HepG2 (cell line): ENCODE data around the gene IL1RAPL1. TPM values are rescaled to one million over a fixed set of nuclear protein-coding genes. Genes with fewer than 3 reads are reported as not detected.

Source experiments
- ATAC-seq: fragments of 200-7000 bp; cut with Tn5 transposase; 3 replicates; pipeline ENCODE4 v1.9.1; 2020; ENCODE audit warnings: mild to moderate bottlenecking, moderate library complexity
- BruUV-seq: library from RNA; stranded (reverse); fragments of 400-500 nt; replicated peaks from 2 replicates; lab custom pipeline; 2021; lab: Mats Ljungman, UMichigan
- CTCF ChIA-PET: fragments of 300-600 bp; formaldehyde crosslinking; extraction: SDS; loops from one replicate; lab custom pipeline; 2021; ENCODE audit warnings: low total read pairs, inconsistent platforms, low intra/inter-chr PET ratio; lab: Yijun Ruan, JAX
- POLR2A ChIA-PET: fragments of 350-600 bp; sonication (Branson Sonifier 250); formaldehyde crosslinking; loops from one replicate; lab custom pipeline; 2020; ENCODE audit warnings: antibody characterized with exemption, inconsistent platforms; lab: Yijun Ruan, JAX
- DNase-seq: peaks from one replicate; pipeline ENCODE4 v3.0.0-alpha.2; 2015; ENCODE audit warnings: low spot score
- FAIRE-seq: peaks from 3 replicates; lab custom pipeline; 2011; peaks lifted over from hg19 to GRCh38; lab: Jason Lieb, UNC
- H2AFZ ChIP-seq: one replicate; pipeline ENCODE4 v1.6.1; 2011; ENCODE audit warnings: low read length, inconsistent platforms
- H3K27ac ChIP-seq: fragments of 300-600 bp; 3 replicates; pipeline ENCODE4 v1.8.0; 2011; ENCODE audit warnings: mixed run types, mild to moderate bottlenecking, mixed read lengths, low read length, inconsistent platforms; ENCODE audit not compliant: insufficient read depth; ENCODE audit errors: extremely low read length
- H3K27me3 ChIP-seq, 2 experiments: fragments of 200-600 bp in 1 of 2; 2 replicates in 1 of 2; 3 replicates in 1 of 2; pipeline versions ENCODE4 v1.6.0 to v1.8.0; 2011; ENCODE audit warnings: low read length in 2 of 2, mild to moderate bottlenecking in 2 of 2, moderate library complexity in 2 of 2, inconsistent platforms in 1 of 2; ENCODE audit not compliant: insufficient read depth in 2 of 2, control insufficient read depth in 1 of 2
- H3K36me3 ChIP-seq, 2 experiments: fragments of 200-600 bp in 1 of 2; replicated peaks in 1 of 2; 2 replicates in 1 of 2; 3 replicates in 1 of 2; pipeline versions ENCODE4 v1.5.1 to v1.8.0; 2011; ENCODE audit warnings: low read length in 2 of 2, inconsistent platforms in 1 of 2; ENCODE audit not compliant: insufficient read depth in 2 of 2, control insufficient read depth in 1 of 2
- H3K4me1 ChIP-seq: 2 replicates; pipeline ENCODE4 v1.5.1; 2012; ENCODE audit warnings: low read length, inconsistent platforms; ENCODE audit not compliant: insufficient read depth
- H3K4me2 ChIP-seq: 2 replicates; pipeline ENCODE4 v1.6.0; 2011; ENCODE audit warnings: low read depth, low read length, inconsistent platforms
- H3K4me3 ChIP-seq, 3 experiments: fragments of 200-600 bp in 1 of 3; sonication (generic), shearing (Covaris generic) in 1 of 3; replicated peaks in 1 of 3; 2 replicates each; pipeline ENCODE4 v1.5.1; 2011 to 2016; ENCODE audit warnings: low read length in 3 of 3, inconsistent platforms in 2 of 3, low read depth in 2 of 3, mild to moderate bottlenecking in 2 of 3, control low read depth in 1 of 3, mixed read lengths in 1 of 3; ENCODE audit not compliant: insufficient read depth in 1 of 3
- H3K79me2 ChIP-seq: one replicate; pipeline ENCODE4 v1.6.1; 2011; ENCODE audit warnings: low read length, inconsistent platforms; ENCODE audit not compliant: insufficient read depth
- H3K9ac ChIP-seq: 2 replicates; pipeline ENCODE4 v1.6.0; 2011; ENCODE audit warnings: mild to moderate bottlenecking, low read depth, low read length, inconsistent platforms; ENCODE audit not compliant: insufficient read depth
- H3K9me3 ChIP-seq: 2 replicates; pipeline ENCODE4 v1.5.1; 2012; ENCODE audit warnings: mild to moderate bottlenecking, low read length
- H4K20me1 ChIP-seq: 2 replicates; pipeline ENCODE4 v1.6.0; 2011; ENCODE audit warnings: inconsistent platforms, mild to moderate bottlenecking, low read length, moderate library complexity; ENCODE audit not compliant: insufficient read depth
- ARNT2 ChIP-seq: sonication (generic); formaldehyde crosslinking; IDR thresholded peaks from 2 replicates; pipeline ENCODE4 v1.8.0; 2022; ENCODE audit warnings: mild to moderate bottlenecking, low read depth, missing genetic modification reagents, moderate library complexity
- BCLAF1 ChIP-seq: fragments of 450-650 bp; IDR thresholded peaks from 2 replicates; pipeline ENCODE4 v1.6.1; 2017; ENCODE audit warnings: mild to moderate bottlenecking
- FOXM1 ChIP-seq: sonication (generic); formaldehyde crosslinking; IDR thresholded peaks from 2 replicates; pipeline ENCODE4 v1.5.0; 2020; ENCODE audit warnings: missing genetic modification reagents
- FOXO1 ChIP-seq: sonication (generic); formaldehyde crosslinking; IDR thresholded peaks from 2 replicates; pipeline ENCODE4 v1.4.0; 2020; ENCODE audit warnings: missing genetic modification reagents
- KLF9 ChIP-seq: IDR thresholded peaks from 2 replicates; pipeline ENCODE4 v1.6.1; 2016; ENCODE audit warnings: low read depth
- MAFG ChIP-seq: sonication (generic); formaldehyde crosslinking; IDR thresholded peaks from 2 replicates; pipeline ENCODE4 v1.5.1; 2020; ENCODE audit warnings: mild to moderate bottlenecking, missing genetic modification reagents
- MLLT10 ChIP-seq: sonication (generic); formaldehyde crosslinking; IDR thresholded peaks from 2 replicates; pipeline ENCODE4 v1.4.0; 2020; ENCODE audit warnings: missing genetic modification reagents
- NR3C1 ChIP-seq: sonication (generic); formaldehyde crosslinking; IDR thresholded peaks from 2 replicates; pipeline ENCODE4 v1.4.0; 2020; ENCODE audit warnings: missing genetic modification reagents
- SAP130 ChIP-seq: IDR thresholded peaks from 2 replicates; pipeline ENCODE4 v1.6.1; 2016; ENCODE audit warnings: low read depth
- SOX13 ChIP-seq, 3 experiments: fragments of 450-650 bp in 1 of 3; sonication (generic) in 1 of 3; formaldehyde crosslinking in 1 of 3; IDR thresholded peaks in 2 of 3; conservative IDR thresholded peaks in 1 of 3; 2 replicates each; pipeline versions ENCODE4 v1.5.0 to v1.6.1; 2016 to 2020; ENCODE audit warnings: antibody characterized with exemption in 1 of 3, mild to moderate bottlenecking in 1 of 3, missing compliant biosample characterization in 1 of 3, missing genetic modification reagents in 1 of 3, moderate library complexity in 1 of 3
- TAF1 ChIP-seq: sonication (generic); formaldehyde crosslinking; IDR thresholded peaks from 2 replicates; pipeline ENCODE4 v1.4.0; 2020; ENCODE audit warnings: missing genetic modification reagents
- TARDBP ChIP-seq: sonication (generic); formaldehyde crosslinking; IDR thresholded peaks from 2 replicates; pipeline ENCODE4 v1.8.0; 2022; ENCODE audit warnings: mild to moderate bottlenecking, missing genetic modification reagents
- TBL1XR1 ChIP-seq: fragments of 150-350 bp; IDR thresholded peaks from 2 replicates; pipeline ENCODE4 v1.6.1; 2014; ENCODE audit warnings: borderline replicate concordance, low read length; ENCODE audit not compliant: partially characterized antibody
- TCF7L2 ChIP-seq: IDR thresholded peaks from 2 replicates; pipeline ENCODE4 v1.6.1; 2011; ENCODE audit warnings: mild to moderate bottlenecking, low read depth, low read length, moderate library complexity
- TMF1 ChIP-seq: sonication (generic); formaldehyde crosslinking; IDR thresholded peaks from 2 replicates; pipeline ENCODE4 v1.8.1; 2022; ENCODE audit warnings: low read depth, missing genetic modification reagents
- TRIM24 ChIP-seq: sonication (generic); formaldehyde crosslinking; IDR thresholded peaks from 2 replicates; pipeline ENCODE4 v1.8.0; 2022; ENCODE audit warnings: mild to moderate bottlenecking, missing genetic modification reagents
- ZNF136 ChIP-seq: sonication (generic); formaldehyde crosslinking; IDR thresholded peaks from 2 replicates; pipeline ENCODE4 v1.8.1; 2022; ENCODE audit warnings: low read depth, mild to moderate bottlenecking, moderate library complexity, missing genetic modification reagents
- ZNF275 ChIP-seq: sonication (generic); formaldehyde crosslinking; IDR thresholded peaks from 2 replicates; pipeline ENCODE4 v1.8.0; 2022; ENCODE audit warnings: missing genetic modification reagents, mild to moderate bottlenecking, inconsistent platforms, borderline replicate concordance
- ZNF280B ChIP-seq: sonication (generic); formaldehyde crosslinking; IDR thresholded peaks from 2 replicates; pipeline ENCODE4 v1.5.0; 2020; ENCODE audit warnings: missing genetic modification reagents, mild to moderate bottlenecking, borderline replicate concordance
- ZNF451 ChIP-seq: sonication (generic); formaldehyde crosslinking; IDR thresholded peaks from 2 replicates; pipeline ENCODE4 v1.5.0; 2020; ENCODE audit warnings: mild to moderate bottlenecking, missing genetic modification reagents
- ZNF740 ChIP-seq: sonication (generic); formaldehyde crosslinking; IDR thresholded peaks from 2 replicates; pipeline ENCODE4 v1.4.0; 2020; ENCODE audit warnings: missing genetic modification reagents
- WGBS: methylation state at CpG from one replicate; pipeline ENCODE4 v1.1.6; 2017; ENCODE audit warnings: low lambda C conversion rate; 5-methylcytosine and 5-hydroxymethylcytosine counted together
- in situ Hi-C: cut with HindIII; loops from 2 replicates; pipeline ENCODE4 v1.10.0; 2017; ENCODE audit warnings: low pct_unique_long_range_greater_than_20kb; ENCODE audit not compliant: extremely low pct_ligation_motif_present
- intact Hi-C: fragments of 100-400 bp; cut with micrococcal nuclease; formaldehyde crosslinking; loops from one replicate; pipeline ENCODE4 v1.10.0; 2022; ENCODE audit not compliant: unreplicated experiment
- polyA plus RNA-seq, 8 experiments: library from polyadenylated mRNA; depleted of rRNA in 3 of 8; stranded (reverse) in 7 of 8; unstranded in 1 of 8; fragments of >200 nt; fragmentation: Illumina TruSeq in 4 of 8; extraction: Trizol in 4 of 8; gene quantifications; 2 replicates each; pipeline versions ENCODE4 v1.2.1 to v1.2.3, GENCODE V29; 2011 to 2016; ENCODE audit warnings: low read depth in 4 of 8, missing spikeins in 1 of 8, mixed read lengths in 1 of 8; ENCODE audit not compliant: insufficient read depth in 1 of 8
- total RNA-seq, 5 experiments: library from RNA; depleted of rRNA; stranded (reverse); fragments of >200 nt; fragmentation: Illumina TruSeq; extraction: Trizol; gene quantifications; 2 replicates each; pipeline ENCODE4 v1.2.3, GENCODE V29; 2016; ENCODE audit warnings: low read depth in 1 of 5

Gene IL1RAPL1
- total and polyA plus RNA-seq, 2 of the 13 experiments (the other 11 are each of a cell fraction or from before 2014, with no cell fraction given), result 0.04 TPM; not detected in 1

GRCh38 chrX:28665778-28666177 lies 78.5 kb downstream of the IL1RAPL1 start (continued):
- TF ChIP-seq ZNF136 (CRISPR knock-in tag) (no peak), FOXO1 (CRISPR knock-in tag) (no peak), TCF7L2 (no peak), ZNF275 (no peak), MLLT10 (CRISPR knock-in tag) (no peak), TRIM24 (CRISPR knock-in tag) (no peak), MAFG (no peak)

- H3K9me3 ChIP-seq, result no peaks in the 10 kb centered on the region
- no peaks in the 10 kb centered on the region for H3K36me3 ChIP-seq
- WGBS, result no CpG with 5 or more reads among the region's 13 CpGs
- H3K4me1 ChIP-seq, result no peaks in the 10 kb centered on the region
- DNase-seq, result no peak
- ATAC-seq, result no peak
- POLR2A ChIA-PET, result no interaction called here
- H3K4me3 ChIP-seq, result no peak overlapping the region
- no TSS peak for BruUV-seq
- CTCF ChIA-PET, result no interaction called here
- H3K27ac ChIP-seq, result no peak overlapping the region
- H2AFZ ChIP-seq, result no peak overlapping the region
- H3K27me3 ChIP-seq, result no peaks in the 10 kb centered on the region
- no peaks in the 10 kb centered on the region for H3K79me2 ChIP-seq
- H3K4me2 ChIP-seq, result no peak overlapping the region
- no peak overlapping the region for H3K9ac ChIP-seq
- H4K20me1 ChIP-seq, result no peaks in the 10 kb centered on the region
- no peak for FAIRE-seq
- intact Hi-C loops, result no loop called here
- in situ Hi-C loops, result no loop called here
- TF ChIP-seq NR3C1 (CRISPR knock-in tag), result no peak
- TF ChIP-seq TBL1XR1, result no peak
- TF ChIP-seq ZNF280B (CRISPR knock-in tag), result no peak
- TF ChIP-seq FOXM1 (CRISPR knock-in tag), result no peak
- no peak for TF ChIP-seq ARNT2
- no peak for TF ChIP-seq TMF1 (CRISPR knock-in tag)
- TF ChIP-seq TARDBP (CRISPR knock-in tag), result no peak
- TF ChIP-seq ZNF740 (CRISPR knock-in tag), result no peak
- TF ChIP-seq ZNF451 (CRISPR knock-in tag), result no peak
- no peak for TF ChIP-seq KLF9 (CRISPR knock-in tag)
- TF ChIP-seq SOX13 (IDR thresholded peaks at IDR 0.05), result no peak
- no peak for TF ChIP-seq SOX13 (CRISPR knock-in tag; conservative IDR thresholded peaks at IDR 0.05 in 1 of 2, IDR thresholded peaks at IDR 0.05 in 1 of 2)
- no peak for TF ChIP-seq SAP130 (CRISPR knock-in tag)
- no peak for TF ChIP-seq TAF1 (CRISPR knock-in tag)
- no peak for TF ChIP-seq BCLAF1
Measured at GRCh38 chrX:28668303-28668702, 81.1 kb downstream of the IL1RAPL1 start.
